Stomach (tissue), 4 donors: ENCODE data around the gene GADD45G.

ENCODE experiments used
- EP300 ChIP-seq: sonication (generic); formaldehyde crosslinking; IDR thresholded peaks from one replicate; pipeline ENCODE4 v1.6.1; 2017; ENCODE audit warnings: antibody characterized with exemption
- POLR2A ChIP-seq, 4 donors: fragments of 450-650 bp; IDR thresholded peaks; one replicate each; pipeline ENCODE4 v1.6.1; 2016; ENCODE audit warnings: antibody characterized with exemption in 4 of 4, control low read depth in 2 of 4, mild to moderate bottlenecking in 1 of 4, moderate library complexity in 1 of 4
- POLR2AphosphoS5 ChIP-seq, 3 donors: sonication (generic); formaldehyde crosslinking; IDR thresholded peaks; one replicate each; pipeline ENCODE4 v1.6.1; 2016; ENCODE audit warnings: antibody characterized with exemption in 3 of 3
- TF ChIP-seq, protein P1 (sequence below), 7 experiments: fragments of 450-650 bp in 4 of 7; fragments of 200-600 bp in 3 of 7; sonication (generic) in 3 of 7; IDR thresholded peaks; one replicate each; pipeline ENCODE4 v1.5.1; 2016 to 2019; ENCODE audit warnings: antibody characterized with exemption in 7 of 7, control low read depth in 2 of 7, mild to moderate bottlenecking in 1 of 7

- TF ChIP-seq, protein P1, sequence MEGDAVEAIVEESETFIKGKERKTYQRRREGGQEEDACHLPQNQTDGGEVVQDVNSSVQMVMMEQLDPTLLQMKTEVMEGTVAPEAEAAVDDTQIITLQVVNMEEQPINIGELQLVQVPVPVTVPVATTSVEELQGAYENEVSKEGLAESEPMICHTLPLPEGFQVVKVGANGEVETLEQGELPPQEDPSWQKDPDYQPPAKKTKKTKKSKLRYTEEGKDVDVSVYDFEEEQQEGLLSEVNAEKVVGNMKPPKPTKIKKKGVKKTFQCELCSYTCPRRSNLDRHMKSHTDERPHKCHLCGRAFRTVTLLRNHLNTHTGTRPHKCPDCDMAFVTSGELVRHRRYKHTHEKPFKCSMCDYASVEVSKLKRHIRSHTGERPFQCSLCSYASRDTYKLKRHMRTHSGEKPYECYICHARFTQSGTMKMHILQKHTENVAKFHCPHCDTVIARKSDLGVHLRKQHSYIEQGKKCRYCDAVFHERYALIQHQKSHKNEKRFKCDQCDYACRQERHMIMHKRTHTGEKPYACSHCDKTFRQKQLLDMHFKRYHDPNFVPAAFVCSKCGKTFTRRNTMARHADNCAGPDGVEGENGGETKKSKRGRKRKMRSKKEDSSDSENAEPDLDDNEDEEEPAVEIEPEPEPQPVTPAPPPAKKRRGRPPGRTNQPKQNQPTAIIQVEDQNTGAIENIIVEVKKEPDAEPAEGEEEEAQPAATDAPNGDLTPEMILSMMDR (IDR thresholded peaks at IDR 0.05) = no peak
- TF ChIP-seq POLR2AphosphoS5 (IDR thresholded peaks at IDR 0.05) (no peak), POLR2A (IDR thresholded peaks at IDR 0.05) (no peak), EP300 (no peak)
Observed at GRCh38 chr9:89638893-89639292, 34.1 kb downstream of the GADD45G start.
